ENCODE data around the gene PDXK. TPM values are rescaled to one million over a fixed set of nuclear protein-coding genes. Genes with fewer than 3 reads are reported as not detected.

The PDXK gene
- total RNA-seq, 6 experiments from 2014 or later, result 52.9 to 87.5 (median 58.9) TPM

GRCh38 chr21:43748622-43749021 lies 29.7 kb downstream of the PDXK start:
- no peaks in the 10 kb centered on the region for H3K4me1 ChIP-seq
- H3K36me3 ChIP-seq, result peaks cover 0 to 65% (median 11%) of the 10 kb centered on the region in 4 donors
- no peaks in the 10 kb centered on the region for H3K9me3 ChIP-seq
- ATAC-seq (no peak), DNase-seq (no peak)
- no peak overlapping the region for H3K4me3 ChIP-seq
- H3K27me3 ChIP-seq, result no peaks in the 10 kb centered on the region
- H3K27ac ChIP-seq, result no peak overlapping the region
- intact Hi-C loops (cut with DNase I), result loop anchor here in 1 of 2 donors (10.0 kb wide), 1 partner anchor 54 kb away; no protein-coding TSS in a partner anchor
- no peak for TF ChIP-seq POLR2A (IDR thresholded peaks at IDR 0.05)
- no peak for TF ChIP-seq CTCF (IDR thresholded peaks at IDR 0.05)
- 99% methylated on average over 15 of the region's 17 CpGs for WGBS (ENCODE audit: insufficient coverage, low coverage, low lambda C conversion rate, missing lambda C conversion rate)

GRCh38 chr21:43749651-43750262 lies 30.8 kb downstream of the PDXK start:
- DNase-seq (no peak), ATAC-seq (no peak)
- Histone ChIP-seq H3K27ac (no peak overlapping the region), H3K4me3 (no peak overlapping the region), H3K9me3 (no peaks in the 10 kb centered on the region), H3K36me3 (peaks cover 0 to 64% (median 9%) of the 10 kb centered on the region in 4 donors), H3K27me3 (no peaks in the 10 kb centered on the region), H3K4me1 (no peaks in the 10 kb centered on the region)
- intact Hi-C loops (cut with DNase I), result loop anchor here (10.0 kb wide), 1 partner anchor 55 kb away; no protein-coding TSS in a partner anchor
- 92% methylated on average over 2 of the region's 18 CpGs for WGBS (ENCODE audit: insufficient coverage, low coverage, low lambda C conversion rate, missing lambda C conversion rate)
- TF ChIP-seq POLR2A (IDR thresholded peaks at IDR 0.05) (no peak), CTCF (IDR thresholded peaks at IDR 0.05) (no peak)

- TF ChIP-seq POLR2A (IDR thresholded peaks at IDR 0.05) (no peak), CTCF (IDR thresholded peaks at IDR 0.05) (no peak)
- DNase-seq (no peak), ATAC-seq (no peak)
- Histone ChIP-seq H3K36me3 (peaks cover 0 to 68% (median 10%) of the 10 kb centered on the region in 4 donors), H3K4me1 (no peaks in the 10 kb centered on the region), H3K4me3 (no peak overlapping the region), H3K9me3 (no peaks in the 10 kb centered on the region), H3K27ac (no peak overlapping the region), H3K27me3 (no peaks in the 10 kb centered on the region)
- 60% methylated on average over 3 of the region's 28 CpGs for WGBS (ENCODE audit: insufficient coverage, low coverage, low lambda C conversion rate, missing lambda C conversion rate)
- intact Hi-C loops (cut with DNase I), result loop anchor here in 1 of 2 donors (10.0 kb wide), 1 partner anchor 56 kb away; no protein-coding TSS in a partner anchor
These were observed 31.6 kb downstream of the PDXK start for GRCh38 chr21:43750339-43751033.

- ATAC-seq (no peak), DNase-seq (no peak)
- Histone ChIP-seq H3K27ac (no peak overlapping the region), H3K36me3 (peaks cover 0 to 69% (median 10%) of the 10 kb centered on the region in 4 donors), H3K4me3 (no peak overlapping the region), H3K27me3 (no peaks in the 10 kb centered on the region), H3K4me1 (peaks cover 0 to 8% (median 2%) of the 10 kb centered on the region in 4 donors), H3K9me3 (no peaks in the 10 kb centered on the region)
- intact Hi-C loops (cut with DNase I), result loop anchor here in 1 of 2 donors (10.0 kb wide), 1 partner anchor 57 kb away; no protein-coding TSS in a partner anchor
- no peak for TF ChIP-seq POLR2A (IDR thresholded peaks at IDR 0.05)
- WGBS (ENCODE audit: insufficient coverage, low coverage, low lambda C conversion rate, missing lambda C conversion rate), result 70% methylated on average over 2 of the region's 31 CpGs
These were observed 33.1 kb downstream of the PDXK start for GRCh38 chr21:43751955-43752591.
